NCI-H1048 (cell line): ENCODE measurements around the gene JMJD1C.
"Not testable (repeated sequence)": the region's sequence is repeated elsewhere in the genome, so short reads cannot be mapped to it uniquely, and the experiment has no call there.

Source experiments
- DNase-seq: peaks from one replicate; lab custom pipeline; 2025; lab: John Stamatoyannopoulos, UW

The JMJD1C gene

DNA sequence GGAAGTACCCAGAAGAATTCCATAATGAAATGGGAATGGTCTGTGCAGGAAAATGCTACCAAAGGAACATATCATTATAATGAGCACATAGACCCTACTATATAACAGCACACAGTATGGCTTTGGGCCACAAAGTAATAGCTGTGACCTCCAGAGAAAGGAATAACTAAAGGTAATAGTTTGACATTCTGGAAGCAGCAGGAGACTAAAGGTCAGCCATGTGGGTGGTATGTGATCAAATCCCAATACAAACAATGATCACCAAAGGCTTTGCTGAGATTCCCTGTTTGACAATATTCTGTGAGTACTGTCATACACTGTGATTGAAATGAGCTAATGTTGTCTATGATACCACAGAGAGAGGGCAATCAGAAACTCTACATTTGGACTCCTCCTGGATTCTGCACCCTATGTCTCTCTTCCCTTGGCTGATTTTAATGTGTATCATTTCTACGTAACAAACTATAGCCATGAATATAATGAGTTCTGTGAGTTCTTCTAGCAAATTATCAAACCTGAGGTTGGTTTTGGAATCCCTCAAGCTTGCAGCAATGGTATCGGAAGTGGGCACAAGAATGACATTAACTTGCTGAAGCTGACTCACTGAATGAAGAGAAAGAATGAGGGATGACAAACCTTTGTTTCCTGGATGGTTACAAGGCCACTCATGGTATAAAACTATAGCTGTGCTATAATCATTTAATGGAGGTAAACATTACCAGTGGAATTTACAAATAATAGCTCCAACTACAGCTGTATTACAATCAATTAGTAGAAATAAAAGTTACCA, 99.6 kb downstream of the JMJD1C start:
- no peak for DNase-seq

DNA sequence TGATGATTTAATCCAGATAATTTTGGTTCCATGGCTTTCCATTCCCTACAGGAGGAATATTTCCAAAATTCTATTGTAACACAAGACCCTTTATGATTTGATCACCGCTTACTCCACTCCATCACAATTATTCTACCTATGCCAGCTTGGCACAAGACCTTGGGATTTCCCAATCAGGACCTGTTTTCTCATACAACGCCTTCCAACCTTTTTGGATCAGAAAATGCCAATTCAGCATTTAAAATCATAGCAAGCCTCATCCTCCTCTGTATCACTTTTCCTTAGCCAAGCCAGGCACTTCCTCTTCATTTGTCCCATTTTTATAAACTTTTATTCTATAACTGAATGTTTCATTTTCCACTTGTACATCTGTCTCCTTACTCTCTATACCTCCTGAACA, 100.9 kb downstream of the JMJD1C start:
- DNase-seq = no peak

DNA sequence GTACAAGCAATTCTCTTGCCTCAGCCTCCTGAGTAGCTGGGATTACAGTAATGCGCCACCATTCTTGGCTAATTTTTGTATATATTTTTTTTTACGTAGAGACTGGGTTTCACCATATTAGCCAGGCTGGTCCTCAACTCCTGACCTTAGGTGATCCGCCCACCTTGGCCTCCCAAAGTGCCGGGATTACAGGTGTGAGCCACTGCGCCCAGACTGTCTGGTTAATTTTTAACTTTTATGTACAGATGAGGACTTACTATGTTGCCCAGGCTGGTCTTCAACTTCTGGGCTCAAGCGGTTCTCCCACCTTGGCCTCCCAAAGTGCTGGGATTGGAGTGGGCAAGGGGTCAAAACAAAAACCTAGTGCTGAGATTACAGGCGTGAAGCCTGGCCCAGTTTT, 101.8 kb downstream of the JMJD1C start:
- DNase-seq = no peak

DNA sequence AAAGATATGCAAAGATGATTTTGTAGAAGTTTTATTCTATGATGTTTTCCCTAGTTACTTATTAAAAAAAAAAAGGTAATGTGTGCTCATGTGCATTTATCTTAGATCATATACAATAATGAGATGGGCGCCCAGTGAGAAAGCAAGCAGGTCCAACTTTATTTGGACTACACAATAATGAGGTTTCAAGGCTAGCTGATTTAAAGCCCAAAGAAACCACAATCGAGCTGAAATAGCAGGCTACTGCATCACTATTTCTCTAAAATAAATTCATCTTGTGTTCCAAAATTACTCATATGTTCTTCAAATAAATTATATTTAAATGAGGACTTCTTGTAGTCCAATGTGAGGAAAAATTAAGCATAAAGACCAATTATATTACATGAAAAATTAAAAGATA, 110.1 kb downstream of the JMJD1C start:
- DNase-seq = no peak

DNA sequence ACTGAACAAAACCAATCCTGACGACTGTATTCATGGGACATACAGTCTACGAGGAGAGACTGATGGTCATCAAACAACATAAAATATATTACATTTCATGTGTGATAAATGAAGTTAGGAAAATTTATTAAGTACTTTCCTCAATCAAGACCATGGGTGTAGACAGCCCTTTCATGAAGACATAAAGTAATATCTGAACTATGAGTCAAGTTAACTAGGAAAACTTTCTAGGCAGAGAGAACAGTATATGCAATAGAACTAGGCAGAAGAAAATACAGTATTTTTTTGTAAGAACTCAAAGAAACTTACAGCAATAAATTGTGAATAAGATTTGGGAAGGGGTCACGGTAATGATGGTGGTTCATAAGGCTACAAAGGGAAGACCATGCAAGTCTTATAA, 112.8 kb downstream of the JMJD1C start:
- DNase-seq = no peak

DNA sequence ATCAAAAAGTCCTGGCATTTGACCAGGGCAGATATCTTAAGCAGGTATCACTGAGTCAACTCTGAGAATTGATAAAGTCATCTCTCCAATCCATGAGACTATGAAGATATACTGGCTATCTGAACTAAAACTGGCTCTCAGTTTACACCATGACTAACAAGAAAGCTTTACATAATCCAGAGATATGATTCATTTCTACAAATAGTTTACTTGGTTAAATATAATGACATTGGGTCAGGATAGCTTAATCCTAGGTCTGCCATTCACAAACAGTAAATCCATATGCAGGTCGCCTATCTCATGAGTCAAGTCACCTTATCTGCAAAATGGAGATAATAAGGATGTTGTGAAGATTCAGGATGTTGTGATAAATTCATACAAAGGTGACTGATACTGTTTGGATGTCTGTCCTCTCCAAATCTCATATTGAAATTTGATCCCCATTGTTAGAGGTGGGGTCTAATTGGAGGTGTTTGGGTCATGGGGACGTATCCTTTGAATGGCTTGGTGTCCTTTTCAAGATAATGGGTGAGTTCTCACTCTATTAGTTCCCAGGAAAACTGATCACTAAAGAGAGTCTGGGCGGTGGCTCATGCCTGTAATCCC, 117.4 kb downstream of the JMJD1C start:
- DNase-seq = no peak

DNA sequence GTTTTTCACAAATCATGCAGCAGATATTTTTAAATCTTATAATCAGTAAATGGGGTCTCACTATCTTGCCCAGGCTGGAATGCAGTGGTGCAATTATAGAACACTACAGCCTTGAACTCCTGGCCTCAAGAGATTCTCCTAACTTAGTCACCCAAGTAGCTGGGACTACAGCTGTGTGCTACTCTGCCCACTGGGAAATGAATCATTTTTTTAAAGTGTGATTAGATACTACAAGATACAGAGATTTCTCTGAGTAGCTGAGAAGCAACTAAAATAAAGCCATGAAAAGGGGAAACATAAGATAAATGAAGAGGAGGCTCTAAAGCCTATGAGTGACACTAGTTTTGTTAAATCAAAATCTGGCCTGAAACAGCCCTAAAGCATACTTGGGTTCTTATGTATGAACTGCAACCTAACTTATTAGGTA, 119.7 kb downstream of the JMJD1C start:
- DNase-seq = no peak

DNA sequence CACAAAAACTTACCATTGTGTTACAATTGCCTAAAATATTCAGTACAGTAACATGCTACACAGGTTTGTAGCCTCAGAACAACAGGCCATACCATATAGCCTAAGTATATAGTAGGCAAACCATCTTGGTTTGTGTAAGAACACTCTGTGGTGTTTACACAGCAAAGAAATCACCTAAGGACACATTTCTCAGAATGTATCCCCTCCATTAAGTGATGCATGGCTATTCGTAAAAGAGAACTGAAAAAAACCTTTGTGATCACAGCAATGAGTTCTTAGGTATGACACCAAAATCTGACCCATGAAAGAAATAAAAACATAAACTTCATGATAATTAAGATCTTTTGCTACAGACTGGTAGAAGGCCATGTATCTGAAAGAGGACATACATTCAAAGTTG, 121.5 kb downstream of the JMJD1C start:
- no peak for DNase-seq

DNA sequence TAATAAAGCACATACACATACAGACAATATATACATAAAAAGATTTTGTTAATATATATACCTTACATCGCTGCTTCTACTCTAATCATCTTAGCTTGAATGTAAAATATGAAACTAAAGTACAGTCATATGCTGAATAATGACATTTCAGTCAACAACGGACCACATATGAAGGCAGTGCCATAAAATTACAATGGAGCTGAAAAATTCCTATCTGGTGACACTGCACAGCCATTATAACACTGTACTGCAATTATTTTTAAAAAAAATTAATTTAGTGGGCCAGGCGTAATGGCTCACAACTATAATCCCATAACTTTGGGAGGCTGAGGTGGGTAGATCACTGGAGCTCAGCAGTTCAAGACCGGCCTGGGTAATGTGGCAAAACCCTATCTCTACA, 122.3 kb downstream of the JMJD1C start:
- DNase-seq = no peak

DNA sequence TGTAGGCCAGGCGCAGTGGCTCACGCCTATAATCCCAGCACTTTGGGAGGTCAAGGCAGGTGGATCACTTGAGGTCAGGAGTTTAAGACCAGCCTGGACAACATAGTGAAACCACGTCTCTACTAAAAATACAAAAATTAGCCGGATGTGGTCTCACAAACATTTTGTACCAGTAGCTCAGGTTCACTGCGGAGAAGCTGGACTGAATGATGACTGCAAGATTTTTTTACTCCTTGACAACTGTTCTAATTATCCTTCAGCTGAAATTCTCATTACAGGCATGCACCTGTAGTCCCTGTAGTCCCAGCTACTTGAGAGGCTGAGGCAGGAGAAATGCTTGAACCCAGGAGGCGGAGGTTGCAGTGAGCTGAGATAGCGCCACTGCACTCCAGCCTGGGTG, 126.1 kb downstream of the JMJD1C start:
- not testable (repeated sequence) for DNase-seq

DNA sequence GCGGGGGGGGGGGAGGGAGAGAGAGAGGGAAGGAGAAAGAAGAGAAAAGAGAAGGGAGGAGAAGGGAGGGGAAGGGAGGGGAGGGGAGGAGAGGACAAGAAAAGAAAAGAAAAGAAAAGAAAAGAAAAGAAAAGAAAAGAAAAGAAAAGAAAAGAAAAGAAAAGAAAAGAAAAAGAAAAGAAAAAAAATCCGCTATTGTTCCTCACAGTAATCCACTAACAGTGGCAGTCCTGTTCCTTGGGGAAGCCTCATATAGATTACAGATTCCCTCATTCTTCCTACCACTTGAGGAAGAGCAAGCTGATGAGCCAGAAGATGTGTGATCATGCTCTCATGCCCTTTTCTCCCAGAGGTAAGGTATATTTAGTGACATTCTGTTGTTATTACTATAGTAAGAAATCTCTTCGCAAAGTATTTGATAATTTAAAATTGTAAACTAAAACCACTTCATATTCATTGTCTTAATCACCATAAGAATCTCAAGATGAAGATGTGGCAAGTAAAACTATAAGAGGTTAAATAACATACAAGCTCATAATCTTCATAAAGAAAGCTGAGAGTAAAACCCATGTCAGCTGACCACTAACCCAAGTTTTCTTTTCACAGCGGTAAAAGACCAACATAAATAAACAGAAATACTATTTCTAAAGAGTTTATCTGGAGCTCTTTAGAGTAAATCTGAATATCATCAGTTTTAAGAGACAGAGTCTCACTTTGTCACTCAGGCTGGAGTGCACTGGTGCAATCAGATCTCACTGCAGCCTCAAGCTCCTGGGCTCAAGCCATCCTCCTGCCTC, 128.1 kb downstream of the JMJD1C start:
- no peak for DNase-seq

DNA sequence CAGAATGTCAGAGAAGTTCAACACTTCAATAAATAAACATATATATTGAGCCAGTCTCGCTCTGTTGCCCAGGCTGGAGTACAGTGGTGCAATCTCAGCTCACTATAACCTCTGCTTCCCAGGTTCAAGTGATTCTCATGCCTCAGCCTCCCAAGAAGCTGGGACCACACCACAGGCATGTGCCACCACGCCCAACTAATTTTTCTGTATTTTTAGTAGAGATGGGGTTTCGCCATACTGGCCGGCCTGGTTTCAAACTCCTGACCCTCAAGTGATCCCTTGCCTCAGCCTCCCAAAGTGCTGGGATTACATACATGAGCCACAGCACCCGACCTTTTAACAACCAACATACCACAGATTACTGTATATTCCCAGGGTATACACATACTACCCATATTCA, 134.2 kb downstream of the JMJD1C start:
- DNase-seq = no peak

DNA sequence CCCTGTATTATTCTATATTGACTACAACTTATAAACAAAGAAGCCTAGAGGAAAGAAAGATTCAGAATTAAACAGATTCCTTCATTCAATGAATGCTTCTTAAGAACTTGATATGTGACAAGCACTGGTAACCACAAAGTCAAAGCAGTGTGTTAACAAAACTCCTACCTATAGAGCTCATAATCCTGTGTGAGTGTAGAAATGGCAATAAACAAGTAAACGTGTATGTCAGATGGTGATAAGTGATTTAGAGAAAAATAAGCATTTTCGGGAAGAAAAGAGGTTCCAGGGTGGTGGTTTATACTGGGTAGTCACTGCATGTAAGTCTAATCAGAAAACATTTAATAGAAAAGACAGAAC, 141.3 kb downstream of the JMJD1C start:
- no peak for DNase-seq

DNA sequence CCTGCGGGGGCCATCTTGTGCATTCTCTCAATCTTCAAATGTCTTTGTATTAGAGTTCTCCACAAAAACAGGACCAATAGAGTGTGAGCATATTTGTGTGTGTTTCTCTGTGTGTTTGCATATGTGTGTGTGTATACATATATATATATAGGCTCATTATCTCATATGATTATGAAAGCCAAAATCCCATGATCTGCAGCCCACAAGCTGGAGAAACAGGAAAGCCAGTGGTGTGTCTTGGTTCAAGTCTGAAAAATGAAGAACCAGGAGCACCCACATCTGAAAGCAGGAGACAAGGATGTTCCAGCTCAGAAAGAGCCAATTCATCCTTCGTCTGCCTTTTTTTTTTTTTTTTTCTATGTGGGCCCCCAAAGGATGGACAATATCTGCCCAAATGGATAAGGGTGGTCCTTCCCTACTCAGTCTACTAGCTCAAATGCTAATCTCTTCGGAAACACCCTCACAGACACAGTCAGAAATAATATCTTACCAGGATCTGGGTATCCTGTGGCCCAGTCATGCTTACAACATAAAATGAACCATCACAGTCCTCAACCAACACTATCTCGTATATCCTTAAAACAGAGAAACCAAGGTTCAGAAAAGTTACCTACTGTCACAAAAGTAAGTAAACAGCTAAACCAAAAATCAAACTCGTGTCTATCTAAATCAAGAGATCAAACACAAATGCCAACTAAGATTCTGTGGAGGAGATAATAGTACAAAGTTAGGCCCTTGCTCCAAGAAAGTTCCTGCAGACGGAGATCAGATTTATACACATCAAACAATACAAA, 141.9 kb downstream of the JMJD1C start:
- DNase-seq = no peak

DNA sequence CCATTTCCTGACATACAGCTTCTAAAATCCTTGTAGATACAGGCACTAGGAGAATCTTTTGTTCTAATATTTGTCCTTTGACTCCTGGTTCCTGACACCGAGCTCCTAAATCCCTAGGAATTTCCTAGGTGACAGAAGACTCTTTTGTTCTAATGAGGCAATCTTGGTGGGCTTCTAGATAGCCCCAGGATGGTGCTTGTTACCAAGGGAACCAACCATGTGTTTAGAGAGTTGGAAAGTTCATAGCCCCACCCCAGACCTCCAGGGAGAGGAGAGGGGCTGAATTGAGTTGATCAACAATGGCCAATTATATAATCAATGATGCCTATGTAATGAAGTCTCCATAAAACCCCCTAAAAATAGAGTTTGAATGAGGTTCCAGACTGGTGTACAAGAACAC, 145.1 kb downstream of the JMJD1C start:
- no peak for DNase-seq

DNA sequence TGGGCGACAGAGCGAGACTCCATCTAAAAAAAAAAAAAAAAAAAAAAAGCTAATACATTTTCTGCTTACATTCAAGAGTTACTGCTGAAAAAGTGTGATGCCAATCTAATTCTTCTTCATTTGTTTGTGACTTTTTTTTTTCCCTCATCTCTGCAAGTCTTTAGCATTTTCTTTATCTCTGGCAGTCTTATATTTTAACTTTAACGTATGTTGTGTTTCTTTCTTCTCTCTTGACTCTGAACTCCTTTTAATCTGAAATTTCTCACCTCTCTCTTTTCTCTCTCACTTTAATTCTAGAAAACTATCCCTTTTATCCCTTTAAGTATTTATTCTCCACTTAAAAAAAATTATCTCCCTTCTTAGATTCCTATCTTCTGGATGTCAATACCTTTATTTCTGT, 146.5 kb downstream of the JMJD1C start:
- DNase-seq = no peak

DNA sequence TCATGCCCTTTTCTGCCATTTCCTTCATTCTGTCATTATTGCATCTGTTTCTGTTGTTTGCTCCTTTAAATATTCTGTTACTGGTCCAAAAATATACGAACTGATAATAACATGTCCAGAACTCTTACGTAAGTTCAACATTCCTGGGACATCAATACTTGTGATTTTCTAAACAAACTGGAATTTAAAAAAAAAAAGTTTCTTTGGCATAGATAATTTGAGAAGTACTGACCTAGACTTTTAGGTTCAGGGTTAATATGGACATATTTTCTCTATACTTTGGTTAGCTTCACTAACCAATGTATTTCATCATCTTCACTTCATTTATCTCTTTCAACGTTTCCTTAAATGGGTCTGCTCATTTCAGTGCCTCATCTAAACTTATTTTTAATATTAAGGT, 147.3 kb downstream of the JMJD1C start:
- no peak for DNase-seq

DNA sequence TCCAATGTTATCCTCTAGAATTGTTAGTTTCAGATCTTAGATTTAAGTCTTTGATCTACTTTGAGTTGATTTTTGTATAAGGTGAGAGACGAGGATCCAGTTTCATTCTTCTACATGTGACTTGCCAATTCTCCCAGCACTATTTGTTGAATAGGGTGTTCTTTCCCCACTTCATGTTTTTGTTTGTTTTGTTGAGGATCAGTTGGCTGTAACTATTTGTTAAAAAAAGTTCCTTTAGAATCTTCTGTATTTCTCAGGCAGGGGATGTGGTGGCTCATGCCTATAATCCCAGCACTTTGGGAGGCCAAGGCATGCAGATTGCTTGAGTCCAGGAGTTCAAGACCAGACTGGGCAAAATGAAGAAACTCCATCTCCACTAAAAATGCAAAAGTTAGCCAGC, 151.8 kb downstream of the JMJD1C start:
- DNase-seq = no peak

DNA sequence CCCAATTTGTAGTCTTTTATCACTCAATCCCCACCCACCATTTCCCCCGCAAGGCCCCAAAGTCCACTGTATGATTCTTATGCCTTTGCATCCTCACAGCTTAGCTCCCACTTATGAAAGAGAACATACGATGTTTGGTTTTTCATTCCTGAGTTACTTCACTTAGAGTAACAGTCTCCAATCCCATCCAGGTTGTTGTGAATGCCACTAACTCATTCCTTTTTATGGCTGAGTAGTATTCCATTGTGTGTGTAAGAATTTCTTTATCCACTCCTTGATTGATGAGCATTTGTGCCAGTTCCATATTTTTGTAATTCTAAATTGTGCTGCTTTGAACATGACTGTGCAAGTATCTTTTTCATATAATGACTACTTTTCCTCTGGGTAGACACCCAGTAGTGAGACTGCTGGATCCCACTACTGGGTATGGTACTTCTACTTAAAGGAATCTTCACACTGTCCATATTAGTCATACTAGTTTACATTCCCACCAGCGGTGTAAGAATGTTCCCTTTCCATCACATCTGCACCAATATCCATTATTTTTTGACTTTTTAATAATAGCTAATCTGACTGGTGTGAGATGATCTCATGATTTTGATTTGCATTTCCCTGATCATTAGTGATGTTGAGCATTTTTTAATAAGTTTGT, 152.6 kb downstream of the JMJD1C start:
- no peak for DNase-seq

DNA sequence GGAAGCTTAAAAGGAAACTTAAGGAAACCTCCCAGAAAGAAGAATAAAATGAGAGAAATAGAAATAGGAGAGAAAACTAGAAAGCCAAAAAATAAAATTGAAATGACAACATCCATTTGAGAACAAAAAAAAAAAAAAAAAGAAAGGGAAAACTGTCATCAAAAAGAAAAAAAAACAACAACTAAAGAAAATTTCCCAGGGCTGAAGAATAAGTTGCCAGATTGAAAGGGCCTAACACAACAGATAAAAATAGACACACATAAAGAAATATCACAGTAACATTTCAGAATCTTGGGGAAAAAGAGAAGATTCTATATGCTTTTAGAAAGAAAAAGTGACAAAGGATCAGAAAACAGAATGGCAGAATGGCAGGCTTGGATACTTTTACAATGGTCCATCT, 157.1 kb downstream of the JMJD1C start:
- DNase-seq = no peak

DNA sequence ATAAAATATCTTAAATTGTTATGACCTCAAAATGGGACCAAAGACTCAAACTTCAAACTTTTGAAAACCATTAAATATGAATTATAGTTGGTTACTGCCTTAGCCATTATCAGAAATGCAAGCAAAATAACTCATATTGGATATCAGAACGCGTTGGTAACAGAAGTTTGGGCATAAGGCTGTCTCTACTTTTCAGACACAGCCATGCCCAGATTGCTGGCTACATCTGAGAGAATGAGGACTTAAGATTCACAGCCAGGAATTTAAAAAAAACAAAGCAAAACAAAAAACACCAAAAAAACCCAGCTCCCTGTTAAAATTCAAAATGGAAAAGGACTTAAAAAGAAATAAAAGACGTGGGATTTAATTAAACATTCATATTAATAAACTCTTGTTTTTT, 161.6 kb downstream of the JMJD1C start:
- no peak for DNase-seq

DNA sequence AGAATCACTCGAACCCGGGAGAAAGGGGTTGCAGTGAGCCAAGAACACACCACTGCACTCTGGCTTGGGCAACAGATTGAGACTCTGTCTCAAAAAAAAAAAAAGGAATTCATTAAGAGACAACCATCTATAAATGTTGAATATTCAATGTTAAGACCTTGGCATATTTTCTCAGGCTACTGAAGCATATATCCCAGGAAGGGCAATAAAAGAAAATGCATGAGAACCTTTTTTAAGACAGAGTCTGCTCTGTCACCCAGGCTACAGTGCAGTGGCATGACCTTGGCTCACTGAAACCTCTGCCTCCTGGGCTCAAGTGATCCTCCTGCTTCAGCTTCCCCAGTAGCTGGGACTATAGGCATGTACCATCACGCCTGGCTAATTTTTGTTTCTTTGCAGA, 165.0 kb downstream of the JMJD1C start:
- no peak for DNase-seq
